Fibroblast of mammary gland (primary cell): ENCODE measurements around the gene YJEFN3.

Experiments used
- DNase-seq: peaks from one replicate; pipeline ENCODE4 v3.0.0-alpha.2; 2010; ENCODE audit warnings: low read depth
- H3K4me3 ChIP-seq: 2 replicates; pipeline ENCODE4 v1.5.1; 2011; ENCODE audit warnings: low read depth, mild to moderate bottlenecking, low read length, moderate library complexity; ENCODE audit not compliant: control insufficient read depth
- CTCF ChIP-seq: conservative IDR thresholded peaks from 2 replicates; pipeline ENCODE4 v1.5.1; 2011; ENCODE audit warnings: low read depth, low read length, inconsistent platforms; ENCODE audit not compliant: control insufficient read depth, insufficient read depth

The YJEFN3 gene

GRCh38 chr19:19534556-19535265, 6.0 kb downstream of the YJEFN3 start:
- no peak for DNase-seq
- no peak for TF ChIP-seq CTCF
- H3K4me3 ChIP-seq, result no peak overlapping the region

GRCh38 chr19:19535311-19536191, 6.8 kb downstream of the YJEFN3 start:
- TF ChIP-seq CTCF, result no peak
- no peak for DNase-seq
- no peak overlapping the region for H3K4me3 ChIP-seq

DNA sequence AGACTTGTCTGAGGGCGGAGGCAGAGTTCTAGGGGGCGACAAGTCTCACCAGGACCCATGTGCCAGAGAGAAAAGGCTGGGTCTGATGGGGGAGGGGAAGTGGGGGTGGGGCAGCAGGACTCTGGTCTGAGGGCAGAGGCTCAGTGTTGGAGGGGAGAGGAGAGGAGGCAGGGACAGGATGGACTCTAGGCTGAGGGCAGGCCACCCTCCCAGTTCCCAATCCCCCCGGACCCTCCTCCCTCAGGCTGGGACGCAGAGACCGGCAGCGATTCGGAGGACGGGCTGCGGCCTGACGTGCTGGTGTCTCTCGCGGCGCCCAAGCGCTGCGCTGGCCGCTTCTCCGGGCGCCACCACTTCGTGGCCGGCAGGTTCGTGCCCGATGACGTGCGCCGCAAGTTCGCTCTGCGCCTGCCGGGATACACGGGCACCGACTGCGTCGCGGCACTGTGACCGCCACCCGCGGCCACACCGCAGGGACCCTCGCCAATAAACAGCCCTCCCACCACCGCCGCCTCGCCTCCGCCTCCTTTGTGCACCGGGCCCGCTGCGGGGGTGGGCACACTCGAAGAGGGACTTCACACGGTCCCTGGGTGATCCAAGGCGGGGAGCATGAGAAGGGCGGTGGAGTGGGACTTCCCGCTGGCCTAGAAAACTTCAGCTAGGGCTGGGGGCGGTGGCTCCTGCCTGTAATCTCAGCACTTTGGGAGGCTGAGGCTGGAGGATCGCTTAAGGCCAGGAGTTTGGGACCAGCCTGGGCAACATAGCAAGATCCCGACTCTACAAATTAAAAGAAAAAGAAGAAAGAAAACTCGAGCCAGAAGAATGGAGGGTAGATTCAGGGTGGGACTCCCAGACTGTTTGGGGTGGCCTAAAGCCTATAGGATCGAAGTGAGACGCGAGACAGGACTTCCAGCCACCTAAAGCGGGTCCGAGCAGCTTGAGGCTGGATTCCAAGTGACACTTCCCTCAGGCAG, 8.7 kb downstream of the YJEFN3 start:
- H3K4me3 ChIP-seq, result no peak overlapping the region
- TF ChIP-seq CTCF, result no peak
- no peak for DNase-seq

DNA sequence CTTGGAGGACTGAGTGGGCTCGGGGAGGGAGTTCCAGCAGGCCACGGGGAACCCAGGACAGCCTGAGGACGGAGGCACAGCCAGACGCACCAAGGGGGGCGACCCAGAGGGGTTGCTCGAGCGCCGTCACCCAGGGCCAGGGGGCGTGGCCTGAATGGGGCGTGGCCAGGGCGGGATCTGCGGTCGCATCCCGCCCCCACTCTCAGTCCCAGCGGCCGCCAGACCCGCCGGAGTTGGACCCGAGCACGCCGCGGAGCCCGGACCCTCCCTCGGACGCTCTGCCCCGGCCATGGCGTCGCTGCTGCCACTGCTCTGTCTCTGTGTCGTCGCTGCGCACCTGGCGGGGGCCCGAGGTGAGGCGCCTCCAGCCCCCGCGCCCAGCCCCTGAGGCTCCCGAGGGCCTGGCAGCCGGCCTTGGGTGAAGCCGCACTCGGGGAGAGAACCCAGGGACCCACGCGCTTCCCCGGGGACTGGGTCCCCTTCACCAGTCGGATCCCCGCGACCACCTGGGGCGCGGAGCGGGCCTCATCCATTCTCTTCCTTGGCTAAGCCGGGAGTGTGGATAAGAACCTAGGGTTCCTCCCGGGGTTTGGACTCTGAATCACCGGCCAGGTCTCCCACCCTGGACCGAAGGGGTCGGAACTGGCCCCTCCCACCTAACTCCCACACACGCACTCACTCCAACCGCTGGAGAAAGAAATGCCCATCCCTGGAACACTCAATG, 9.5 kb downstream of the YJEFN3 start, which contains the start of gene CILP2:
CILP2 (plus strand) TSS at position 205 of the 724 bp plus-strand sequence; CDS start at position 290, 85 bp downstream.
- H3K4me3 ChIP-seq, result no peak within 1 kb of the TSS
- no peak for TF ChIP-seq CTCF
- no peak for DNase-seq

GRCh38 chr19:19538785-19539166, 10.1 kb downstream of the YJEFN3 start:
- DNase-seq, result no peak
- TF ChIP-seq CTCF, result no peak
- H3K4me3 ChIP-seq, result no peak overlapping the region
